NCI-H2171 treated with DMSO at 0.1 percent for 48 hours (cell line): ENCODE results near the gene BBIP1.
A peak's percentile ranks its signal among the peaks of the same experiment; 100 is the strongest.
"Not testable (repeated sequence)": the region's sequence is repeated elsewhere in the genome, so short reads cannot be mapped to it uniquely, and the experiment has no call there.

Experiments used
- DNase-seq: peaks from one replicate; lab custom pipeline; 2025; lab: John Stamatoyannopoulos, UW

Gene BBIP1

GRCh38 chr10:110881905-110882304, 37.1 kb downstream of the BBIP1 start:
- DNase-seq, result no peak

GRCh38 chr10:110881247-110881646, 37.7 kb downstream of the BBIP1 start:
- DNase-seq, result no peak

- no peak for DNase-seq
These were observed 39.0 kb downstream of the BBIP1 start for GRCh38 chr10:110880012-110880411.

- DNase-seq, result no peak
These were observed 42.2 kb downstream of the BBIP1 start for GRCh38 chr10:110876788-110877187.

GRCh38 chr10:110876000-110876399, 43.0 kb downstream of the BBIP1 start:
- DNase-seq, result peak; percentile 6

GRCh38 chr10:110873951-110874350, 45.0 kb downstream of the BBIP1 start:
- no peak for DNase-seq

GRCh38 chr10:110872984-110873923, 45.7 kb downstream of the BBIP1 start:
- DNase-seq, result no peak

- DNase-seq, result peak; percentile 83
These were observed 46.6 kb downstream of the BBIP1 start for GRCh38 chr10:110872145-110872983.

- peak; percentile 93 for DNase-seq
These were observed 47.5 kb downstream of the BBIP1 start, which contains the start of gene PDCD4 for GRCh38 chr10:110871298-110872084. TSS of gene PDCD4 (plus strand) at chr10:110871928. CDS start at chr10:110876028, 4,100 bp downstream.

- DNase-seq, result no peak
These were observed 48.1 kb downstream of the BBIP1 start for GRCh38 chr10:110870823-110871297.

GRCh38 chr10:110868981-110869380, 50.0 kb downstream of the BBIP1 start:
- DNase-seq, result no peak

- DNase-seq, result no peak
These were observed 51.0 kb downstream of the BBIP1 start for GRCh38 chr10:110867807-110868465.

GRCh38 chr10:110867011-110867806, 51.8 kb downstream of the BBIP1 start:
- DNase-seq, result not testable (repeated sequence)

- DNase-seq, result no peak
These were observed 53.0 kb downstream of the BBIP1 start for GRCh38 chr10:110865809-110866482.

- no peak for DNase-seq
These were observed 53.7 kb downstream of the BBIP1 start for GRCh38 chr10:110865186-110865808.

- DNase-seq, result peak; percentile 33
These were observed 54.3 kb downstream of the BBIP1 start for GRCh38 chr10:110864662-110865140.

- no peak for DNase-seq
These were observed 55.0 kb downstream of the BBIP1 start for GRCh38 chr10:110863956-110864355.

- DNase-seq, result no peak
These were observed 55.6 kb downstream of the BBIP1 start for GRCh38 chr10:110863361-110863760.

GRCh38 chr10:110862961-110863360, 56.0 kb downstream of the BBIP1 start:
- DNase-seq, result no peak
